Choroid plexus epithelial cell (primary cell): ENCODE results near the gene PPAN.

Experiments
- DNase-seq: peaks from one replicate; pipeline ENCODE4 v3.0.0-alpha.2; 2010; ENCODE audit warnings: low read depth
- H3K4me3 ChIP-seq: 2 replicates; pipeline ENCODE4 v1.5.1; 2011; ENCODE audit warnings: low read depth, mild to moderate bottlenecking, control low read depth, low read length, moderate library complexity
- CTCF ChIP-seq: conservative IDR thresholded peaks from 2 replicates; pipeline ENCODE4 v1.5.1; 2011; ENCODE audit warnings: low read depth, mild to moderate bottlenecking, control low read depth, inconsistent platforms, low read length, moderate library complexity

The PPAN gene

GRCh38 chr19:10102787-10103236, 3.4 kb upstream of the PPAN start:
- H3K4me3 ChIP-seq = no peak overlapping the region
- TF ChIP-seq CTCF = no peak
- no peak for DNase-seq

GRCh38 chr19:10104130-10104513, 2.0 kb upstream of the PPAN start:
- no peak overlapping the region for H3K4me3 ChIP-seq
- DNase-seq = no peak
- no peak for TF ChIP-seq CTCF

DNA sequence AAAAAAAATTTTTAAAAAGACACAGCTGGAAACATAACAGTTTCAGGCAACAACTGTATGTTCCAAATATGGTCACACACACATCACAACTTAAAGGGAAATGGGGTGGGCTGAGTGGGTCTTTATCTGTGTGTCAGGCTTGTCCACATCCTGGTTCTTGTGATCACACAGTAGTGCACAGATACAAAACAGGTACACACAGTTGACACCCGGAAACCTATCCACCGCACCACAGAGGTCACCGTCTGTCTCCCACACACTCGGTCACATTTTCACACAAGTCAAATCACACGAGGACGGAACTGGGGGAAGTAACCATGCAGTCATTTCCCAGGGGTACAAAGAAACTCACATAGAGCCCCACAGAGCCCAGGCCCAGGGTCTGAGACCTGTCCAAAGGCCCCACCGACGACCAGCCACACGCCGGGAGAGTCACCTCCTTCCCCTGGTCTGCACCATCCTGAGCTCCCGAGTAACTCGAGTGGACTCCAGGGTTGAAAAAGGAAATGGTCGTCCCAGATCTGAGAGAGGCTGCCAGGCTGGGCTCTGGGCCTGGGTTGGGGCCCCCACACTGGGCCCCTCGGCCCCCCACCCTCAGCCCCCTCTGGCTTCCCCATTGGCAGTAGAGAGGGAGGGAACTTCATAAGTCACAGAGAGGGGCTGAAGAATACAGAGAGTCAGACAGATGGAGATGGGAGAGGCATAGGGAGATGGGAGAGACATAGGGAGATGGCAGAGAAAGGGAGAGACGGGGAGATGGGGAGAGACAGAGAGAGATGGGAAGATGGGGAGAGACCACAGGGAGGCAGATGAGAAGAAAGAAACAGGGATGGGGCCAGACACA, 1.3 kb upstream of the PPAN start:
- H3K4me3 ChIP-seq = no peak overlapping the region
- no peak for DNase-seq
- TF ChIP-seq CTCF = no peak

- no peak for DNase-seq
- H3K4me3 ChIP-seq = no peak overlapping the region
- TF ChIP-seq CTCF = no peak
These were observed 558 bp upstream of the PPAN start for GRCh38 chr19:10105509-10106099.

DNA sequence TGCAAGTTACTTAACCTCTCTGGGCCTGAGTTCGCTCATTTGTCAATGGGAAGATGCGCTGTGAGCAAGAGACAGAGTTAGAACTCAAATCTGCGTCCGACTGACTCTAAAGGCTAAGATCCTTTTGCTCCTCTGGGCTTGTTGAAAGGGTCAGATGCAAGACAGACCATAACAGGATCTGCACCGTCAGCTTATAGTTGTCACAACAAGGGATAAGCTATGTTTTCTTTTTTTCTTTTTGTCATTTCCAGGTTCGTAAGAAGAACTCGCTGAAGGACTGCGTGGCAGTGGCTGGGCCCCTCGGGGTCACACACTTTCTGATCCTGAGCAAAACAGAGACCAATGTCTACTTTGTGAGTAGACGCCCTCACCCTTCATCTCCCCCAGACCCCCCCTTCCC, 1.1 kb downstream of the PPAN start:
- DNase-seq = no peak
- peak overlapping the region; percentile 96 for H3K4me3 ChIP-seq
- no peak for TF ChIP-seq CTCF

DNA sequence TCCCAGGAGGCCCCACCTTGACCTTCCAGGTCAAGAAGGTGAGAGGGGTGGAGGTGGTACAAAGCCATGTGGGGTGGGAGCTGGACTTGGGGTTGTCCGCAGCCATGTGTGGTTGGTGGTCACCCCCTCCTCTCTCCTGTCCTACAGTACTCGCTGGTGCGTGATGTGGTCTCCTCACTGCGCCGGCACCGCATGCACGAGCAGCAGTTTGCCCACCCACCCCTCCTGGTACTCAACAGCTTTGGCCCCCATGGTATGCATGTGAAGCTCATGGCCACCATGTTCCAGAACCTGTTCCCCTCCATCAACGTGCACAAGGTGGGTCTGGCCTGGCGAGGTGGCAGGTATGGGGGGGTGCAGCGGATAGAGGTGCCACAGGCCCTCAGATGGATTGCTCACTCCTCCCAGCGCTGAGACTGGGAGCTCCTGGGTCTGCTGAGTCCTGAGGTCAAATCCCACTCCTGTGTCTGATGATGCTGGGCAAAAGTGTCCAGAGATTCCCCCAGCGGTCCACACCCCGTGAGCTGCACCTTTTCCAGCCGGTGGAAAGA, 1.7 kb downstream of the PPAN start:
- no peak for TF ChIP-seq CTCF
- H3K4me3 ChIP-seq = no peak overlapping the region
- DNase-seq = no peak

GRCh38 chr19:10109528-10109927, 3.4 kb downstream of the PPAN start:
- DNase-seq = no peak
- TF ChIP-seq CTCF = no peak
- H3K4me3 ChIP-seq = no peak overlapping the region
